Left cardiac atrium (tissue), 4 donors: ENCODE results near the gene ZBTB45. TPM values are rescaled to one million over a fixed set of nuclear protein-coding genes. Genes with fewer than 3 reads are reported as not detected.

Experiments used
- ATAC-seq, 2 donors: fragments of 200-7000 bp; cut with Tn5 transposase; one replicate each; pipeline ENCODE4 v1.9.1; 2020; ENCODE audit warnings: mild to moderate bottlenecking in 2 of 2, moderate library complexity in 2 of 2
- DNase-seq: peaks from one replicate; pipeline ENCODE4 v3.0.0-alpha.2; 2020
- intact Hi-C, 2 donors: fragments of 100-400 bp; cut with DNase I; formaldehyde crosslinking; loops; one replicate each; pipeline versions ENCODE4 v1.14.1 to v1.15.1; 2022 to 2023
- total RNA-seq, 2 donors: library from RNA; stranded (reverse); fragmentation: NEBNext Ultra II Directional; extraction: Animal tissue kit (Norgen Biotek cat#: 25700); gene quantifications; one replicate each; pipeline ENCODE4 v1.2.1, GENCODE V29; 2021
- donor health status: DM: no; HTN: yes; CAD: no.
- donor health status: DM: no; HTN: yes; CAD: no; lungs with severe emphysema.
- donor health status: DM: yes; HTN: yes; CAD: no.
- donor health status: Dilated cardiomyopathy.

The ZBTB45 gene
- total RNA-seq, 2 donors from 2014 or later, result 10.2 to 11.7 TPM

DNA sequence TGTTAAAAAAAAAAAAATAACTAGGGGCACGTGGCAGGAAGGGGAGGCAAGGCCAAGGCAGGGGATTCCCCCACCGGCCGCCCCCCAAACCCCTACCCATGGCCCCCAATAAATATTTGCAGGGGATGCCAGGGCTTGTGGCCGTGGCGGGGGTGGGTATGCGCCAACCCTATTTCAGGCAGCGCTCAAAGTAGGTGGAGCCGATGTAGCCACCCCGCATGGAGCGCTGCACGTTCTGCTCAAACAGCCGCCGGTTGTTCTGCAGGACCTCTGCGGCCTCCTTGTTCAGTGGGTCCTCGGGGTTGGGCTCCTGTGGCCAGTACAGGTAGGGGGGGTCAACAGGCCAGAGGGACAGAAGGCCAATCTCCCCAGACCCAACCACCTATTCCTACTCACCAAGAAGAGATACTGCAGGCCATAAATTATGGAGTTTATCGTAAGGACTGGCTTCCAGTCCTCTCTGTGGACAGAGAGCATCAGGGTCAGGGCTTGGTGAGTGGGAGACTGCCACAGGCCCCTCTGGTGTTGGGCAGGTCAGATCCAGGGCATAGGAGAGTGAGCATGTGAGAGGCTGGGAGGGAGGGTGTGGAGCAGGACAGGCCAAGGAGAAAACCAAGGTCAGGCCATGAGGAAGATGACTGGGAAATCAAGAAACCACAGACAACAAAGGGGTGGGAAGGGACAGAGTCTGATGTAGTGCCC, 36.5 kb upstream of the ZBTB45 start:
- DNase-seq, result no peak
- ATAC-seq, result no peak
- intact Hi-C loops, result no loop called here

DNA sequence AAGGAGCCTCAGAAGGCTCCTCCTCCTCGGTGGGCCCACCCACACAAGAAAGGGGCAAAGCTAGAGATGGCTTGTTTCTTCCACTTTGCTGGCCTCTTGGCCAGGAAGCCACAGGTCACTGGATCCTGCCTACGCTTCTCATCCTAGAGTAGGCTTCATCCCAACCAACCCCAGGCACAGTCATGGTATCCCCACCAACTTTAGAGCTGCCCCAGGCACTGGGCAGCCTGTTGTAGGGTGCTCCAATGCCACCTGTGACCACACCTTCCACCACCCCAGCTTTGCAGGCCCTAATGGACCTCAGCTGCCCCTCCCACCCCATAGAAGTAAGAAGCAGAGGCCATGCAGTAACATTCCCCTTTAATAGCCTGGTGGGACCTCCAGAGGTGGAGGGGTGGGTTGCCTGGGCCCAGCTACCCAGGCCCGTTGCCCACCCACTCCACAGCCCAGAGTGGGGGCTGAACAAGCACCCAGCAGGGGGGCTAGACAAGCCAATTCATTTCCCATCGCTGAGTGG, 35.8 kb upstream of the ZBTB45 start:
- ATAC-seq, result no peak
- intact Hi-C loops, result no loop called here
- DNase-seq, result no peak

DNA sequence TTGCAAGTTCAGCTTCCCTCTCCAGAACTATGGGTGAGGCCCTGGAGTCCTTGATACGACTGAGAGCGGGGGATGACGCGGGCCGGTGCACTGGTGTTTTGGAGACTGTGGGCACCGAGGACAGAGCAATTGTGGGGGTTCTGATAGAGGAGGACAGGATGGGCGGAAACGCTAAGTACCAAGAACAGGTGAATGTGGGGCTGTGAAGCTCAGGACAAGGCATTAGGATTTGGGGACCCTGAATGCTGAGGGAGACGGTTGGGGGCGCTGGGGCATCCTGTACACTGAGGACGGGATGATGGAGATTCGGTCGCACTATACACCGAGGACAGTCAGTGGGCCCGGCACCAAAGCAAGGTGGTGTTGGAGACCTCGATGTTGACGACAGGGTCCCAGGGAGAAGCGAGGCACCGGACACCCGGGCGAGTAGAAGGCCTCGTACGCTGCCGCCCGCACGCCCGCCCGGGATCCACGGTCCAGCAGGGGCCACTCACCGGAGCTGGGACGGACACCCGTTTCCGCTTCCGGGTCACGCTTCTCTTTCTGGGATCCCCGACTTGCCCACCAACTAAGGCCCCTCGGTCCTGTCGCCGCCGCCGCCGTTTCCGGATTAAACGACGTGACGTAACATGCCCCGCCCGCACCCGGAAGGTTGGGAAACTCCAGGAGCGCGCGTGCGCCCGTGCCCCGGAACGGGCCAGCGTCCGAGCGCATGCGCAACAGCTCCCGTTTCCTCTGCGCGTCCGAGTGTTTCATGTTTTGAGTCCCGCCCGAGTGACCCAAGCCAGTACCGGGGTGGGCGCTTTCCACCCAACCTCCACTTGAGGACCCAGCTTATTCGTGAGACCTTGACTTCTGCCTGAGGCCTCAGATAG, 35.1 kb upstream of the ZBTB45 start, which contains the start of gene CHMP2A:
Gene CHMP2A, minus strand, starts transcription at position 612 of the 875 bp plus-strand sequence. CDS start 893 bp downstream, outside the sequence.
- DNase-seq, result peak; percentile 99
- ATAC-seq, result peak; percentile 50 to 60
- intact Hi-C loops, result no loop called here

DNA sequence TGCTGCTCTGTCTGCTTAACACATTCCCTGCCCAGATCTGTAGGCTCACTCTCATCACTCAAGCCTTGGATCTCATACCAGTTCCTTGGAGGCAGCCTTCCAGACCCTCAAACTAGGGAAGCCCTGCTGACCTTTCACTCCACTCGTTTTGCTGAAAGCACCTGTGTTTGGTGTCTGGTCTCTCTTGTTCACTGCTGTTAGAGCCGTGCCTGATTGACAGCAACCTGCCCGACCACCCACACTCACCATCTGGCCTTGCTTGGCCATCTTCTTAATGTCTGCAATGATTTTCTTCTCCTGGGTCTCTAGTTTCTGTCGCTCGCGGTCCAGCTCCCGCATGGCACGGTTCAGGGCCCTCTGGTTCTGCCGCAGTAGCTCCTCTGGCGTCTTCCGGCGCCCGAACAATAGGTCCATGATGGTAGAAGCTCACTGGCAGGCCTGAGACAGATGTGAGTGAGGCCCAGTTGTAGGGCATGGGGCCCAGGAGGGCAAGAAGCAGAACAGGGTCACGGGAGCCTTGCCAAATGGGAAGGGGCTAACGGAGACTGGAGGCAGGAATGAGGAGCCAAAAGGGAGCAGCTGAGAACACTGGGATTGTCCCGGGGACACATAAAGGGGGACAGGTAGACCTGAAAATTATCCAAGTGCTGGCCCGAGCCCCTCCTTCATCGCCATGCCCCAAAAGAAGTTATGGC, 34.3 kb upstream of the ZBTB45 start:
- no peak for DNase-seq
- intact Hi-C loops, result no loop called here
- ATAC-seq, result no peak

DNA sequence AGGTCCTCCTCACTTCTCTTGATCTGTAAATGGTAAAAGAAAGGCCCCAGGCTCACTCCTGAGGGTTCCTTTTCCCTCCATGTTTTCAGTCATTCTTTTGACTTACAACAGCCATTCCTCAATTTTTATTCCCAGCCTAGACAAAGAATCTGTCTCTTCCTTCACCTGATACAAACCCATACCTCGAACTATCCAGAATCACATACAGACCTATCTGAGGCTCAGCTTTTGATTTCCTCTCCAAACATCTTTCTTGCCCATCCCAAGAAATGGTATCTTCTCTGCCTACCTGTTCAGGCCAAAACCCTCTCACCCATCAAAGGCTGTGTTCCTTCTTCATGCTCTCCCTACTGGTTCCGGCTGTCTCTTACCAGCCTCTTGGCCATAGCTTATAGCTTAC, 33.0 kb upstream of the ZBTB45 start:
- DNase-seq, result no peak
- intact Hi-C loops, result no loop called here
- no peak for ATAC-seq

DNA sequence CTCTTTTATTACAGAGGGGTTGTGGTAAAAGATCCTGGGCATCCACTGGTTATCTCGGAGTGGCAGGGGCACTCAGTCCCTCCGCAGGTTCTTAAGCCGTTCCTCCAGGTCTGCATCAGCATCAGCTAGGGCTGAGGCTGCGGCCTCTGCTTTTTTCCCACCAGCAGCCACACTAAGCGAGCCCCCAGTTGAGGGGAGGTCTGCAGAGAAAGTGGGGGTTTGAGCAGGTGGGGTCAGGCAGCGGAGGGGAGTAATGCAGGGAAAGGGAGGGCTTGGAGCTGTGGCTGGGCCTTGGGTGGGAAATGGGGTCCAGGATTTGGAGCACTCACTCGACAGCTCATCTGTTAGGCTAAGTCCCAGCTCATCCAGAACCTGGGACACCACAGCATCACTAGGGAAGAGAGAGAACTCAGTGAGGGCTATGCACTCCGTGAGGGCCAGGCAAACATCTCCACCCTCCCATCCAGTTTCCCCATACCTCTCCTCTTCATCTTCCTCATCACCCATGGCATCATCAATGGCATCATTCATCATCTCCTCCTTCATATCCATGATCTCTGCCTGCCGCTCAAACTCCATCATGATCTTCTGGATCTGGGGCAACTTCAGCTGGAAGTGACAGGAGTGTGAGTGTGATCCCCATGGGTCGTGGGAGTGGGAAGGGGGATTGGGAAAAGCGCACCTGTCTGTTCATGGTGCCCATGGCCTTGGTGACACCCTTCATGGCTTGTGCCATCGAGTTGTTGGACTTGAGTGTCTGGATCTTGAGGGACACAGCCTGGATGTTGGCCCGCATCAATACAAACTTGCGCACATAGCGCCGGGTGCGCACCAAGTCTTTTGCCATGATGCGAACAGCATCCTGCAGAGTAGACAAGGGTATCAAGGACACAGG, 32.2 kb upstream of the ZBTB45 start:
- intact Hi-C loops, result no loop called here
- DNase-seq (no peak), ATAC-seq (no peak)

DNA sequence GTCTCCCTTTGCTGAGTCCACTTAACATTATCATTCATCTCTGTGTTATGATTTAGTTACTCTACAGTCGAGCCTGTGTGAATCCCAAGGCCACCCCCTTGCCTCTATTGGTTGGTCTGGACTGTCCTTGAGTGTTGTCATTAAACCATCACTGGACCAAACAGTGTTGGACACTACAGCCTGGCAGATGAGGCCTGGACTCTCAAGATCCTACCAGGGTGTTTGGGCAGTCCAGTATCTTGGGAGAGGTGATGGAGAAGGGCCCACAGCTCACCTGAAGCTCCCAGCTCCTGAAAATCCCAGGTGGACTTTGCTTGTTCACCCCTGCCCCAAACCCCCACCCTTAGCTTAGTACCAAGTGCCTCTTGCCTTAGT, 31.5 kb upstream of the ZBTB45 start:
- intact Hi-C loops, result no loop called here
- no peak for DNase-seq
- no peak for ATAC-seq

DNA sequence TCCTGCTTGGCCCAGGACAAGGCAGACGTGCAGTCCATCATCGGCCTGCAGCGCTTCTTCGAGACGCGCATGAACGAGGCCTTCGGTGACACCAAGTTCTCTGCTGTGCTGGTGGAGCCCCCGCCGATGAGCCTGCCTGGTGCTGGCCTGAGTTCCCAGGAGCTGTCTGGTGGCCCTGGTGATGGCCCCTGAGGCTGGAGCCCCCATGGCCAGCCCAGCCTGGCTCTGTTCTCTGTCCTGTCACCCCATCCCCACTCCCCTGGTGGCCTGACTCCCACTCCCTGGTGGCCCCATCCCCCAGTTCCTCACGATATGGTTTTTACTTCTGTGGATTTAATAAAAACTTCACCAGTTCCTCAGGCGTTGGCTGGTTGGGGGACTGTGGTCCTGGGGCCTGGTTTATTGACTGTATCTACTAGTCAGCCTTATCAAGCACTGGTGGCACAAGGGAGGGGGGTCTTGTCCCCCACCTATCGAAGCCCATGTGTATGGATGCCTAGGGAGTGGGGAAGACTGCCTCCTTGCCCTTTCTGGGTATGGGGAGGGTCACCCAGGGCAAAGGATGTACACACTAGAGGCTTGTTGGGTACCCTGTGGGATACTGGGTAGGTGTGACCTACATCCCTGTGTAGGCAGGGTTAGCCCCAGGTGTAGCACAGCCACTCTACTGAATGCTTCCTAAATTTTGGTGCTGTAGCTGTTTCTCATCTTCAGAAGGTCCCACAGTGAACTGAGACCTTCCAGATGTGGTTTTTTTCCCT, 30.9 kb upstream of the ZBTB45 start:
- intact Hi-C loops, result no loop called here
- ATAC-seq, result no peak
- DNase-seq, result no peak

DNA sequence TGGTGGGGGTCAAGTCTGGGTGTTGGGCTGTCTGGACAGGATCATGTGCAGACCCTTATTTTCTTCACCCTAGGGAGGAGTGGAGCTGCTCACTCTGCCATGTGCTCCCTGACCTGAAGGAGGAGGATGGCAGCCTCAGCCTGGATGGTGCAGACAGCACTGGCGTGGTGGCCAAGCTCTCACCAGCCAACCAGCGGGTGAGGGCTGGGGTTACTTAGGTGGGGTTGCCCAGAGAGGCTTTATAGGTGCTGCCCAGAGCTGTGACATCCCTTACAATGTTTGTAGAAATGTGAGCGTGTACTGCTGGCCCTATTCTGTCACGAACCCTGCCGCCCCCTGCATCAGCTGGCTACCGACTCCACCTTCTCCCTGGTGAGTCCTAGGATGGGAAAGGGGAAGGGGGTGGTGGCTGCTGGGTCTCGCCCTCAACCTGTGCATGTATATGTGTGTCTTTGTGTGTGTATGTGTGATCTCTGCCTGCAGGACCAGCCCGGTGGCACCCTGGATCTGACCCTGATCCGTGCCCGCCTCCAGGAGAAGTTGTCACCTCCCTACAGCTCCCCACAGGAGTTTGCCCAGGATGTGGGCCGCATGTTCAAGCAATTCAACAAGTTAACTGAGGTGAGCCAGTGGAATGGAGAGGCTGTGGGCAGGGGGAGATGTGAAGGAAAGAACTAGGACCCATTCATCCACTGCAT, 30.2 kb upstream of the ZBTB45 start:
- DNase-seq, result no peak
- ATAC-seq, result no peak
- intact Hi-C loops, result no loop called here

DNA sequence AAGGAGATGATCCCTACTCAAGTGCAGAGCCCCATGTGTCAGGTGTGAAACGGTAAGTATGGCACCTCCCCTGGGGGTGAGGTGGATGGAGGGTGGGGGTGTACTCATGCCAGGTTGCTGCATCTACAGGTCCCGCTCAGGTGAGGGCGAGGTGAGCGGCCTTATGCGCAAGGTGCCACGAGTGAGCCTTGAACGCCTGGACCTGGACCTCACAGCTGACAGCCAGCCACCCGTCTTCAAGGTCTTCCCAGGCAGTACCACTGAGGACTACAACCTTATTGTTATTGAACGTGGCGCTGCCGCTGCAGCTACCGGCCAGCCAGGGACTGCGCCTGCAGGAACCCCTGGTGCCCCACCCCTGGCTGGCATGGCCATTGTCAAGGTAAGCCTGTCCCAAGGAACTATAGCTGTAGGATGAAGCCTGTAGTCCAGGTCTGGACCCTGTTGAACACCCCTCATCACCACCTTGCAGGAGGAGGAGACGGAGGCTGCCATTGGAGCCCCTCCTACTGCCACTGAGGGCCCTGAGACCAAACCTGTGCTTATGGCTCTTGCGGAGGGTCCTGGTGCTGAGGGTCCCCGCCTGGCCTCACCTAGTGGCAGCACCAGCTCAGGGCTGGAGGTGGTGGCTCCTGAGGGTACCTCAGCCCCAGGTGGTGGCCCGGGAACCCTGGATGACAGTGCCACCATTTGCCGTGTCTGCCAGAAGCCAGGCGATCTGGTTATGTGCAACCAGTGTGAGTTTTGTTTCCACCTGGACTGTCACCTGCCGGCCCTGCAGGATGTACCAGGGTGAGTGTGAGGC, 29.5 kb upstream of the ZBTB45 start:
- ATAC-seq, result no peak
- intact Hi-C loops, result no loop called here

DNA sequence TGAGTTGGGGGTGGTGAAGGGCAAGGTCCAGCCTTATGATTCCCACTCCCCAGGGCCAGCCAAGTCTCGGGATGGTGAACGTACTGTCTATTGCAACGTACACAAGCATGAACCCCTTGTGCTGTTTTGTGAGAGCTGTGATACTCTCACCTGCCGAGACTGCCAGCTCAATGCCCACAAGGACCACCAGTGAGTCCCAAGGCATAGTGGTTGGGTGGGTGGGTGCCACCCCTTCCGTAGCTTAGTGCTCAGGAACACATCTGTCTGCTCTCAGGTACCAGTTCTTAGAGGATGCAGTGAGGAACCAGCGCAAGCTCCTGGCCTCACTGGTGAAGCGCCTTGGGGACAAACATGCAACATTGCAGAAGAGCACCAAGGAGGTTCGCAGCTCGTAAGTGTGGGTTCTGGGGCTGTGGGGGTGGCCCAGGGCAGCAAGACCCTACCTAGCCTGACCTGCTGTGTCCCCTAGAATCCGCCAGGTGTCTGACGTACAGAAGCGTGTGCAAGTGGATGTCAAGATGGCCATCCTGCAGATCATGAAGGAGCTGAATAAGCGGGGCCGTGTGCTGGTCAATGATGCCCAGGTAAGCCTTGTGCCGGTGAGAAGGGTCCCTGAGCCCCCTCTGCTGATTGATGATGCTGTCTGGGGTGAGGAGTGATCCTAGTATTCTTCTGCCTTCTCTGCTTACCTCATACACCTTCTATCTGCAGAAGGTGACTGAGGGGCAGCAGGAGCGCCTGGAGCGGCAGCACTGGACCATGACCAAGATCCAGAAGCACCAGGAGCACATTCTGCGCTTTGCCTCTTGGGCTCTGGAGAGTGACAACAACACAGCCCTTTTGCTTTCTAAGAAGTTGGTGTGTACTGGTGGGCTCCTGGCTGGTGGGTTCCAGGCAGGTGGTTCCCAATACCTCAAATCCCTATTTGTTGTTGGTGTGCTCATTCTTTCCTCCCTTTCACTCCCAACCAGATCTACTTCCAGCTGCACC, 28.0 kb upstream of the ZBTB45 start:
- intact Hi-C loops, result no loop called here
- ATAC-seq (no peak), DNase-seq (no peak)

More for the DNA sequence above, 29.5 kb upstream of the ZBTB45 start:
- DNase-seq, result no peak

DNA sequence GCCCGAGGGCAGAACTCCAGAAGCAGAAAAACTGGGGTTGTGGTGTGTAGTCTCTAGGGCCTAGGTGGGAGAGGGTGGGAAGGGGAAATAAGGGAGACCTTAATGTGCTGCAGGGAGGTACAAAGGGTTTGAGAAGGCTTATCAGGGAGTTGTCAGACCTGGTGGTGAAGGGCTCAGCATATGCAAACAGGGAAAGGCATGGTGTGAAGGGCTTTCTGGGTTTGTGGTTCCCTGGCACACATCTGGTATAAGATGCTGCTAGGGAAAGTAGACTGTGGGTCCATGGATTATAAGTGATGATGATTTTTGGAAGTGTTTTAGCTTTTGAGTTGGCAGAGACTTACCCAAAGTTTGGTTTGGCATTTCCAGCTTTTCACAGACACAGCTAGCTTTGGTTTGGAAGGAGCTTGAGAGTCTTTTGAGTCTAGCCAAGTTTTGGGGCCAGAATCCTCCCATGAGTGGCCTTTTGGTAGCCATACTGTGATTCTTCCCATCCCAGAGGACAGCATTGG, 26.5 kb upstream of the ZBTB45 start:
- ATAC-seq (no peak), DNase-seq (no peak)
- intact Hi-C loops, result no loop called here

DNA sequence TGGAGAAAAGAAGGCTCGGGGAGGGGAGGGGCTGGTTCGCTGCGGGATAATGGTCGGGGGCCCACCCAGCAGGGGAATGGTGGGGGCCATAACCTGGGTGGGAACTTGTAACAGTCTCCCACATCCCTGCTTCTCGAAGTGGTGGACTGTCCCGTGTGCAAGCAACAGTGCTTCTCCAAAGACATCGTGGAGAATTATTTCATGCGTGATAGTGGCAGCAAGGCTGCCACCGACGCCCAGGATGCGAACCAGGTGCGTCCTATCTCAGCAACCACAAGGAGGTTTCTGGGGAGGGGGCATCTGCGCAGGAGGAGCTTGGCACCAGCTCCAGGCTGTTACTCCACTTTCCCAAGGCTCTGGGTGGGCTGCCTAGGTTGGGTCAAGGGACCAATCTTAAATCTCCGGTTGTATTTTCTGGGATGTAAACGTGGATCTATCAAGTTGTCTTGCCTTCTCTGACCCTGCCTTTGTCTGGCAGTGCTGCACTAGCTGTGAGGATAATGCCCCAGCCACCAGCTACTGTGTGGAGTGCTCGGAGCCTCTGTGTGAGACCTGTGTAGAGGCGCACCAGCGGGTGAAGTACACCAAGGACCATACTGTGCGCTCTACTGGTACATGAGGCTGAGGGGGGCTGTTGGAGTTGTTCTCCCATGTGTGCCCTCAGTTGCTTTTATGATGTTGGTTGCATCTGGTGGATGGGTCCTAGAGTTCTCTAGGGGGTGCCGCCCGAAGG, 25.8 kb upstream of the ZBTB45 start:
- DNase-seq (no peak), ATAC-seq (no peak)
- intact Hi-C loops, result no loop called here

DNA sequence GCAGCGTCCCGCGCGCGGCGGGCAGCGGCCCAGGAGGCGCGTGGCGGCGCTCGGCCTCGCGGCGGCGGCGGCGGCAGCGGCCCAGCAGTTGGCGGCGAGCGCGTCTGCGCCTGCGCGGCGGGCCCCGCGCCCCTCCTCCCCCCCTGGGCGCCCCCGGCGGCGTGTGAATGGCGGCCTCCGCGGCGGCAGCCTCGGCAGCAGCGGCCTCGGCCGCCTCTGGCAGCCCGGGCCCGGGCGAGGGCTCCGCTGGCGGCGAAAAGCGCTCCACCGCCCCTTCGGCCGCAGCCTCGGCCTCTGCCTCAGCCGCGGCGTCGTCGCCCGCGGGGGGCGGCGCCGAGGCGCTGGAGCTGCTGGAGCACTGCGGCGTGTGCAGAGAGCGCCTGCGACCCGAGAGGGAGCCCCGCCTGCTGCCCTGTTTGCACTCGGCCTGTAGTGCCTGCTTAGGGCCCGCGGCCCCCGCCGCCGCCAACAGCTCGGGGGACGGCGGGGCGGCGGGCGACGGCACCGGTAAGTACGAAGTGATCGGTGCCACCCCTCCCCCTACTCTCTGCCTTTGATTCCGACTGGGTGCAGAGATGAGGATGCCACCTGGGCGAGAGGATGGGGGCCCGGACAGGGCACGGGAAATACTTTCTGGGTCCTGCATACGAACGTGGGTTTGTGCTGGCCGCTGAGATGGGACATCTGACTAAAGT, 25.1 kb upstream of the ZBTB45 start:
- intact Hi-C loops, result no loop called here
- DNase-seq (peak; percentile 58), ATAC-seq (peak; percentile 5 to 47)
